Panc1 (cell line): Measurements from ENCODE around the gene CTDSP2.

Source experiments
- CTCF ChIP-seq: fragments of 450-650 bp; IDR thresholded peaks from 2 replicates; pipeline ENCODE4 v1.5.1; 2017; ENCODE audit warnings: mild to moderate bottlenecking
- REST ChIP-seq, 2 experiments: IDR thresholded peaks; 2 replicates each; pipeline ENCODE4 v1.6.1; 2011 to 2012; ENCODE audit warnings: low read depth in 2 of 2, control low read depth in 1 of 2, low read length in 1 of 2, mild to moderate bottlenecking in 1 of 2, moderate library complexity in 1 of 2; ENCODE audit not compliant: insufficient read depth in 1 of 2
- SIN3A ChIP-seq: IDR thresholded peaks from 2 replicates; pipeline ENCODE4 v1.6.1; 2012; ENCODE audit warnings: low read depth, mild to moderate bottlenecking, low read length, moderate library complexity, borderline replicate concordance; ENCODE audit not compliant: insufficient read depth
- TCF7L2 ChIP-seq: IDR thresholded peaks from 2 replicates; pipeline ENCODE4 v1.6.1; 2011; ENCODE audit warnings: mild to moderate bottlenecking, low read depth, low read length, inconsistent platforms

GRCh38 chr12:57808351-57808750, 38.2 kb downstream of the CTDSP2 start:
- TF ChIP-seq CTCF (no peak), REST (IDR thresholded peaks at IDR 0.05; ENCODE audit: insufficient read depth in 1 of 2, low read depth in 2 of 2, low read length in 1 of 2) (no peak), SIN3A (no peak), TCF7L2 (no peak)
